ENCODE data around the gene MYOM1.

- TF ChIP-seq CTCF (IDR thresholded peaks at IDR 0.05; ENCODE audit: low read depth, low read length, poor library complexity, severe bottlenecking), result no peak
- no peak for TF ChIP-seq EZH2phosphoT487 (IDR thresholded peaks at IDR 0.05; ENCODE audit: borderline replicate concordance, low read length)
Observed at GRCh38 chr18:3089579-3089978, 130.2 kb downstream of the MYOM1 start.

All from DOHH2 (cell line).